GM12878 (cell line): Measurements from ENCODE around the gene VSTM2L.
A peak's percentile ranks its signal among the peaks of the same experiment; 100 is the strongest.

ENCODE experiments used
- BACH1 ChIP-seq: fragments of 450-650 bp; IDR thresholded peaks from 2 replicates; pipeline ENCODE4 v1.6.1; 2017; ENCODE audit warnings: mild to moderate bottlenecking, borderline replicate concordance
- EZH2 ChIP-seq: IDR thresholded peaks from 2 replicates; pipeline ENCODE4 v1.6.1; 2012; ENCODE audit warnings: low read depth, mild to moderate bottlenecking, control low read depth, inconsistent platforms, low read length, borderline replicate concordance; ENCODE audit not compliant: control insufficient read depth
- FOXK2 ChIP-seq: fragments of 450-650 bp; IDR thresholded peaks from 2 replicates; pipeline ENCODE4 v1.6.1; 2017; ENCODE audit warnings: mild to moderate bottlenecking, moderate library complexity
- NFIC ChIP-seq: IDR thresholded peaks from 2 replicates; pipeline ENCODE4 v1.6.1; 2012; ENCODE audit warnings: low read depth, mild to moderate bottlenecking, inconsistent platforms, low read length, moderate library complexity
- ZNF217 ChIP-seq: fragments of 450-650 bp; IDR thresholded peaks from 2 replicates; pipeline ENCODE4 v1.6.1; 2017; ENCODE audit warnings: antibody characterized with exemption, mild to moderate bottlenecking
- TF ChIP-seq, protein P1 (sequence below), 3 experiments: IDR thresholded peaks in 2 of 3; conservative IDR thresholded peaks in 1 of 3; 2 replicates each; pipeline ENCODE4 v1.5.1; 2011; ENCODE audit warnings: low read depth in 3 of 3, low read length in 3 of 3, mild to moderate bottlenecking in 3 of 3, control low read depth in 2 of 3, moderate library complexity in 2 of 3, inconsistent platforms in 1 of 3, mixed read lengths in 1 of 3; ENCODE audit not compliant: control insufficient read depth in 2 of 3, insufficient read depth in 1 of 3; ENCODE audit errors: extremely low read depth in 1 of 3
- TF ChIP-seq, protein P2 (sequence below): fragments of 450-650 bp; IDR thresholded peaks from 2 replicates; pipeline ENCODE4 v1.6.1; 2017; ENCODE audit warnings: mild to moderate bottlenecking, moderate library complexity

GRCh38 chr20:37921341-37921929 is 18.5 kb downstream of the VSTM2L start:
- TF ChIP-seq NFIC (peak; percentile 79), FOXK2 (no peak), BACH1 (no peak), EZH2 (no peak), ZNF217 (no peak)
- TF ChIP-seq, protein P1, sequence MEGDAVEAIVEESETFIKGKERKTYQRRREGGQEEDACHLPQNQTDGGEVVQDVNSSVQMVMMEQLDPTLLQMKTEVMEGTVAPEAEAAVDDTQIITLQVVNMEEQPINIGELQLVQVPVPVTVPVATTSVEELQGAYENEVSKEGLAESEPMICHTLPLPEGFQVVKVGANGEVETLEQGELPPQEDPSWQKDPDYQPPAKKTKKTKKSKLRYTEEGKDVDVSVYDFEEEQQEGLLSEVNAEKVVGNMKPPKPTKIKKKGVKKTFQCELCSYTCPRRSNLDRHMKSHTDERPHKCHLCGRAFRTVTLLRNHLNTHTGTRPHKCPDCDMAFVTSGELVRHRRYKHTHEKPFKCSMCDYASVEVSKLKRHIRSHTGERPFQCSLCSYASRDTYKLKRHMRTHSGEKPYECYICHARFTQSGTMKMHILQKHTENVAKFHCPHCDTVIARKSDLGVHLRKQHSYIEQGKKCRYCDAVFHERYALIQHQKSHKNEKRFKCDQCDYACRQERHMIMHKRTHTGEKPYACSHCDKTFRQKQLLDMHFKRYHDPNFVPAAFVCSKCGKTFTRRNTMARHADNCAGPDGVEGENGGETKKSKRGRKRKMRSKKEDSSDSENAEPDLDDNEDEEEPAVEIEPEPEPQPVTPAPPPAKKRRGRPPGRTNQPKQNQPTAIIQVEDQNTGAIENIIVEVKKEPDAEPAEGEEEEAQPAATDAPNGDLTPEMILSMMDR (IDR thresholded peaks at IDR 0.05 in 2 of 3, conservative IDR thresholded peaks at IDR 0.05 in 1 of 3; ENCODE audit: control insufficient read depth in 2 of 3, extremely low read depth in 1 of 3, insufficient read depth in 1 of 3, low read depth in 3 of 3, low read length in 3 of 3): no peak
- TF ChIP-seq, protein P2, sequence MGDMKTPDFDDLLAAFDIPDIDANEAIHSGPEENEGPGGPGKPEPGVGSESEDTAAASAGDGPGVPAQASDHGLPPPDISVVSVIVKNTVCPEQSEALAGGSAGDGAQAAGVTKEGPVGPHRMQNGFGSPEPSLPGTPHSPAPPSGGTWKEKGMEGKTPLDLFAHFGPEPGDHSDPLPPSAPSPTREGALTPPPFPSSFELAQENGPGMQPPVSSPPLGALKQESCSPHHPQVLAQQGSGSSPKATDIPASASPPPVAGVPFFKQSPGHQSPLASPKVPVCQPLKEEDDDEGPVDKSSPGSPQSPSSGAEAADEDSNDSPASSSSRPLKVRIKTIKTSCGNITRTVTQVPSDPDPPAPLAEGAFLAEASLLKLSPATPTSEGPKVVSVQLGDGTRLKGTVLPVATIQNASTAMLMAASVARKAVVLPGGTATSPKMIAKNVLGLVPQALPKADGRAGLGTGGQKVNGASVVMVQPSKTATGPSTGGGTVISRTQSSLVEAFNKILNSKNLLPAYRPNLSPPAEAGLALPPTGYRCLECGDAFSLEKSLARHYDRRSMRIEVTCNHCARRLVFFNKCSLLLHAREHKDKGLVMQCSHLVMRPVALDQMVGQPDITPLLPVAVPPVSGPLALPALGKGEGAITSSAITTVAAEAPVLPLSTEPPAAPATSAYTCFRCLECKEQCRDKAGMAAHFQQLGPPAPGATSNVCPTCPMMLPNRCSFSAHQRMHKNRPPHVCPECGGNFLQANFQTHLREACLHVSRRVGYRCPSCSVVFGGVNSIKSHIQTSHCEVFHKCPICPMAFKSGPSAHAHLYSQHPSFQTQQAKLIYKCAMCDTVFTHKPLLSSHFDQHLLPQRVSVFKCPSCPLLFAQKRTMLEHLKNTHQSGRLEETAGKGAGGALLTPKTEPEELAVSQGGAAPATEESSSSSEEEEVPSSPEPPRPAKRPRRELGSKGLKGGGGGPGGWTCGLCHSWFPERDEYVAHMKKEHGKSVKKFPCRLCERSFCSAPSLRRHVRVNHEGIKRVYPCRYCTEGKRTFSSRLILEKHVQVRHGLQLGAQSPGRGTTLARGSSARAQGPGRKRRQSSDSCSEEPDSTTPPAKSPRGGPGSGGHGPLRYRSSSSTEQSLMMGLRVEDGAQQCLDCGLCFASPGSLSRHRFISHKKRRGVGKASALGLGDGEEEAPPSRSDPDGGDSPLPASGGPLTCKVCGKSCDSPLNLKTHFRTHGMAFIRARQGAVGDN: no peak
